ENCODE data around the gene ZDHHC21.

ZDHHC21 gene

GRCh38 chr9:14563902-14564624, 129.2 kb downstream of the ZDHHC21 start:
- no peak for ATAC-seq

GRCh38 chr9:14561929-14562405, 131.3 kb downstream of the ZDHHC21 start:
- ATAC-seq: no peak
- TF ChIP-seq CREB5 (CRISPR knock-in tag; IDR thresholded peaks at IDR 0.05; ENCODE audit: low read depth) (no peak), SNAI2 (CRISPR knock-in tag; IDR thresholded peaks at IDR 0.05) (no peak), ISL1 (CRISPR knock-in tag; IDR thresholded peaks at IDR 0.05) (no peak)

More at GRCh38 chr9:14563902-14564624, 129.2 kb downstream of the ZDHHC21 start:
- TF ChIP-seq ZNF70 (CRISPR knock-in tag; IDR thresholded peaks at IDR 0.05) (no peak), ZFP30 (CRISPR knock-in tag; IDR thresholded peaks at IDR 0.05) (no peak), TCF4 (CRISPR knock-in tag; IDR thresholded peaks at IDR 0.05; ENCODE audit: borderline replicate concordance) (no peak), TOX (CRISPR knock-in tag; IDR thresholded peaks at IDR 0.05; ENCODE audit: borderline replicate concordance) (no peak), SNAI2 (CRISPR knock-in tag; IDR thresholded peaks at IDR 0.05) (no peak), BACH2 (CRISPR knock-in tag; IDR thresholded peaks at IDR 0.05; ENCODE audit: borderline replicate concordance) (no peak), ARNTL (CRISPR knock-in tag; IDR thresholded peaks at IDR 0.05; ENCODE audit: borderline replicate concordance, low read depth) (no peak), PPARA (CRISPR knock-in tag; IDR thresholded peaks at IDR 0.05; ENCODE audit: borderline replicate concordance) (no peak), PATZ1 (CRISPR knock-in tag; IDR thresholded peaks at IDR 0.05; ENCODE audit: borderline replicate concordance) (no peak), ZFP3 (CRISPR knock-in tag; IDR thresholded peaks at IDR 0.05) (no peak)
